ENCODE measurements around the gene PNMA1.

The PNMA1 gene

GRCh38 chr14:73661872-73662271 lies 52.3 kb downstream of the PNMA1 start:
- DNase-seq = no peak
